Calu3 (cell line): Measurements from ENCODE around the gene FRMD3. TPM values are rescaled to one million over a fixed set of nuclear protein-coding genes. Genes with fewer than 3 reads are reported as not detected.

Source experiments
- BruUV-seq: library from RNA; stranded (reverse); fragments of 400-500 nt; replicated peaks from 2 replicates; lab custom pipeline; 2021; lab: Mats Ljungman, UMichigan
- CTCF ChIA-PET: fragments of 300-600 bp; sonication (Branson Sonifier 250); formaldehyde crosslinking; loops from one replicate; lab custom pipeline; 2022; ENCODE audit warnings: antibody characterized with exemption; lab: Charles Lee
- DNase-seq: peaks from one replicate; pipeline ENCODE4 v3.0.0; 2022
- H3K27ac Mint-ChIP-seq: one replicate; pipeline ENCODE4 v1.8.0; 2022; ENCODE audit warnings: mixed read lengths; ENCODE audit not compliant: unreplicated experiment
- H3K27me3 Mint-ChIP-seq: one replicate; pipeline ENCODE4 v1.8.0; 2022; ENCODE audit warnings: mixed read lengths; ENCODE audit not compliant: unreplicated experiment
- H3K36me3 Mint-ChIP-seq: one replicate; pipeline ENCODE4 v1.8.0; 2022; ENCODE audit warnings: mild to moderate bottlenecking, moderate library complexity, mixed read lengths; ENCODE audit not compliant: insufficient read depth, unreplicated experiment
- H3K4me1 Mint-ChIP-seq: one replicate; pipeline ENCODE4 v1.8.0; 2022; ENCODE audit warnings: mild to moderate bottlenecking, low read depth, mixed read lengths; ENCODE audit not compliant: unreplicated experiment
- H3K4me3 Mint-ChIP-seq: one replicate; pipeline ENCODE4 v1.8.0; 2022; ENCODE audit warnings: mild to moderate bottlenecking, low read depth, moderate library complexity, mixed read lengths; ENCODE audit not compliant: unreplicated experiment
- H3K9me3 Mint-ChIP-seq: one replicate; pipeline ENCODE4 v1.8.0; 2022; ENCODE audit warnings: low read depth, mixed read lengths; ENCODE audit not compliant: unreplicated experiment
- intact Hi-C: fragments of 100-400 bp; cut with micrococcal nuclease; formaldehyde crosslinking; loops from one replicate; pipeline ENCODE4 v1.10.0; 2022; ENCODE audit not compliant: unreplicated experiment
- total RNA-seq: library from RNA; stranded (reverse); gene quantifications from 2 replicates; pipeline ENCODE4 v1.2.3, GENCODE V29; 2022
- TF ChIP-seq, protein P1 (sequence below): fragments of 200-600 bp; IDR thresholded peaks from one replicate; pipeline ENCODE4 v1.8.0; 2022; ENCODE audit warnings: antibody characterized with exemption; ENCODE audit not compliant: unreplicated experiment

Gene FRMD3
- total RNA-seq, 1 experiment from 2014 or later: 0.38 TPM

DNA sequence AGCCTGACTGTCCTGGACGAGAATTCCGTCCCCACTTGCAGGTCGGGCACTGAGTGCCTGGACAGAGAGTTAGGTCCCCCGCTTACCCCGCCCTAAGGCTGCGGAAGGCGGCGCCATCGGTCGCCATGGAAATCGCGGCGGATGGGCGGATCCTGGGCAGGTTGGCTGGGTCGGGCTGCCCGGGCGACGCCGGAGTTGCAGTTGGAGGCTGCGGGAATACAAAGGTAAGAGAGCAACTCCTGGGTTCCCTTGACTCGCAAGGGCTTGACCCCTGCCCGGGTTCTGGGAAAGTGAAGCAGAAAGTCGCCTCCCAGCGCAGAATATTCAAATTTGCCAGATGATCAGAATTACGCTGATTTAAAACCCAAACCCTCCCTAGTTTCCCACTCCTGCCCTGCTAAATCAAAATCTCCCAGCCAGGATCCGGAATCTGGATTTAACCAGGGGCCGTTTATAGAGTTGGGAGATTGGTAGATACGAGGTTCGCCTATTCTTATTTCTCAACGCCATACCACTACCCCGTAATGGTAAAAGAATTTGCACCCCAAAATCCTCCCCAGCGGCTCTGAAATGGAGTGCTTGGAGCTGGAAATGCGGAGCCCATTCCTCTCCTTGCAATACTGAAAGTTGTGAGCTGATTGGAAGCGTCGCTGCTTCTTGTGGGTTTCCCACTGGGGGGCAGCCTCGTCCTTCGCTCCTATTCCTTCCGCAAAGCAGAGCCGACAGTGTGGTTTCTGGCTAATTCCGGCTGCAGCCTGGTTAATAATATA lies 318.9 kb downstream of the FRMD3 start:
- H3K9me3 Mint-ChIP-seq: peaks cover 5% of the 10 kb centered on the region
- CTCF ChIA-PET: interaction anchor here (0.6 to 2.4 kb wide), 8 partner anchors 62 to 430 kb away, joined by 3 to 40 read pairs (median 4); partner anchors contain the start of gene FRMD3
- H3K4me3 Mint-ChIP-seq: peak overlapping the region; percentile 88
- DNase-seq: peak; percentile 83
- no TSS peak for BruUV-seq
- intact Hi-C loops: loop anchor here (1.0 to 2.0 kb wide), 2 partner anchors 115 to 325 kb away; no protein-coding TSS in a partner anchor
- H3K4me1 Mint-ChIP-seq: peaks cover 9% of the 10 kb centered on the region
- peaks cover 18% of the 10 kb centered on the region for H3K36me3 Mint-ChIP-seq
- H3K27me3 Mint-ChIP-seq: no peaks in the 10 kb centered on the region
- TF ChIP-seq, protein P1, sequence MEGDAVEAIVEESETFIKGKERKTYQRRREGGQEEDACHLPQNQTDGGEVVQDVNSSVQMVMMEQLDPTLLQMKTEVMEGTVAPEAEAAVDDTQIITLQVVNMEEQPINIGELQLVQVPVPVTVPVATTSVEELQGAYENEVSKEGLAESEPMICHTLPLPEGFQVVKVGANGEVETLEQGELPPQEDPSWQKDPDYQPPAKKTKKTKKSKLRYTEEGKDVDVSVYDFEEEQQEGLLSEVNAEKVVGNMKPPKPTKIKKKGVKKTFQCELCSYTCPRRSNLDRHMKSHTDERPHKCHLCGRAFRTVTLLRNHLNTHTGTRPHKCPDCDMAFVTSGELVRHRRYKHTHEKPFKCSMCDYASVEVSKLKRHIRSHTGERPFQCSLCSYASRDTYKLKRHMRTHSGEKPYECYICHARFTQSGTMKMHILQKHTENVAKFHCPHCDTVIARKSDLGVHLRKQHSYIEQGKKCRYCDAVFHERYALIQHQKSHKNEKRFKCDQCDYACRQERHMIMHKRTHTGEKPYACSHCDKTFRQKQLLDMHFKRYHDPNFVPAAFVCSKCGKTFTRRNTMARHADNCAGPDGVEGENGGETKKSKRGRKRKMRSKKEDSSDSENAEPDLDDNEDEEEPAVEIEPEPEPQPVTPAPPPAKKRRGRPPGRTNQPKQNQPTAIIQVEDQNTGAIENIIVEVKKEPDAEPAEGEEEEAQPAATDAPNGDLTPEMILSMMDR: peak; percentile 25
- H3K27ac Mint-ChIP-seq: peak overlapping the region; percentile 82

DNA sequence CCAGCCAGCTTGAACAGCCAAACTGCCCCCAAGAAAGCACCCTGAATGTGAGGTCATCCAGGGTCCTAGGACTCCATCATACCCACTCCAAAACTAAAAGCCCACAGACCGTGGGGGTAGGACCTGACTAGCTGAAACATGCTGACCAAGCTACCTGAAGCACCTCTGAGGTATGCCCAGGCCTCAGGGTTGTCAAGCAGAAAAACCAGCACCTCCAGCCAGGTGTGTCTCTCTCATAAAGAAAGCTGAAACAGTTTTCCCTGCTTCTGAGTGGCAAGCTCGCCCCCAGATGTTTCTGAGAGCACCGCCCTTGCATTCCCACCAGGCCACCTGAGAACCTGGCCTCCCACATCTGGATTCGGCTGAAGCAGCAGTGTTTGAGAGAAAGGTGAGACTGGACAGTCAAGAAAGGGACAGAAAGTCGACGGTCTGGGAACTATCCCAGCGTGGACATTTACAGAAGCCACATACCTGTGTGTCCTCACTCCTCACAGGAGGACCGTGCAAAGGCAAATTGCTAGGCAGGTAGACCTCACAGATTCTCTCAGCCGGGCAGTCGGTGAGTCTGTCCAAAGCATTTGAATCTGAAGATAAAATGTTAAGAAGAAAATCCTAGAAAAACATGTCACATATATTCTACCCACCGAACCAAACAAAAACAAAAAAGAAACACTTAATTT lies 319.6 kb downstream of the FRMD3 start:
- Mint-ChIP-seq H3K27me3 (no peaks in the 10 kb centered on the region), H3K9me3 (peaks cover 5% of the 10 kb centered on the region), H3K36me3 (peaks cover 18% of the 10 kb centered on the region), H3K4me1 (peaks cover 9% of the 10 kb centered on the region), H3K27ac (no peak overlapping the region), H3K4me3 (peak overlapping the region; percentile 88)
- CTCF ChIA-PET: no interaction called here
- DNase-seq: no peak
- BruUV-seq: no TSS peak
- intact Hi-C loops: loop anchor here (1.0 to 2.0 kb wide), 2 partner anchors 116 to 326 kb away; no protein-coding TSS in a partner anchor
- TF ChIP-seq, protein P1: no peak

DNA sequence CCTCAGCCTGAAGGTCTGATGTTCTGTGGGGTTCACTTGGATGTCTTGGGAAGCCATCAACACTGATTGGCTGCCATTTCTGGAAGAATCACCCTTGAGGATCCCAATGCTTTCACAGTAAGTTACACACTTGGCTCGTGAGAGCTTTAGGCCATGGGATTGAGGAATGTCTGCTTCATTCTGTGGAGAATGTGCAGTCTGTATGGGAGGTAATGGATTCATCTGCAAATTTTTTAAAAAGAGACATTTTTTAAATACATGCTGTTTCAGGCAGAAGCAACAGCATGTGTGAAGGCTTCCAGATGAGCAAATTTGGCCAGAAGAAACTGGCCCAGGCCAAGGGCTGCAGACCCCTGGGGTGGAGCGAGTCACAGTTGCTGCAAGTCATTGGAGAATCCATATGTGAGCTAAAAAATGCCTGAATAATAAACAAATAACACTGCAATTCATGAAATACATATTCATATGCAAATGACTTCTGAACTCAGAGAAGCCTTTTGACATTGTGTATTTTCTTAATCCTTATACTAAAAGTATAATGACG lies 328.9 kb downstream of the FRMD3 start:
- no peaks in the 10 kb centered on the region for H3K27me3 Mint-ChIP-seq
- DNase-seq: no peak
- intact Hi-C loops: no loop called here
- BruUV-seq: no TSS peak
- H3K36me3 Mint-ChIP-seq: no peaks in the 10 kb centered on the region
- H3K4me3 Mint-ChIP-seq: no peak overlapping the region
- H3K4me1 Mint-ChIP-seq: peaks cover 6% of the 10 kb centered on the region
- no peak overlapping the region for H3K27ac Mint-ChIP-seq
- TF ChIP-seq, protein P1: no peak
- CTCF ChIA-PET: no interaction called here
- H3K9me3 Mint-ChIP-seq: no peaks in the 10 kb centered on the region

DNA sequence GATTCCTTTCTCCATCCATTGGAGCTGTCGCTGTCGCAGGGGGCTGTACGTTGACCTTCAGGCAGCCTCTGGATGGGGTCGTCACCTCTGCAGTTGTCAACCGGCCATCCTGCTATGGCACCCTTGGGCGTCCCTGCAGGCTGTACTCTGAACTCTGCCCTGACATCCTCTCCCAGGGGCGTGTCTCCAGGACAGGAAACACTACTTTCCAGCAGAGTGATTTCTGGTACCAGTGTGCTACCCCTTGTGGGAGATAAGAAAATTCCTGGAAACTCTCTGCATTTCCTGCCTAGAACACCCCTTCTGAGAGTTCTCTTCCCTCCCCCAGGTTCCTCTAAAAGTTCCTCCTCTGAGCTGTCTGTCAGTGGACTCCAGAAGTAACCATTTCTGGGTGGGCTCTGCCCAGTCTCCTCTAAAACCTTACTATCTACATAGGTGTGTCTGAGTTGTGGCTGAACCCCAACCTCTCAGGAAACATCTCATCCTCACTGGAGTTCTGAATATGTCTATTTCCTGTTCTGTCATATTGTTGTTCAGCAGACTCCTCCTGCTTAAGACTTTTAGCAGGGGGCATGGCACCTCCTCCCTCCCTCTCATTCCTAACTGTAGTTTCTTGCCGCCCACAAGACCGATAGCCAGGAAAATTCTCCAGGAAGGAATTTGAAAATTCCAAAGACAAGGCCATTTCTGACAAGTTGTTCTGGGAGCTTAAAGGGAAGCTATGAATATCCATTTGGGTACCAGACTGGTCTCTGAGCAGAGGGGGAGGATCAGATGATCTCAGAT lies 329.9 kb downstream of the FRMD3 start:
- TF ChIP-seq, protein P1: no peak
- H3K9me3 Mint-ChIP-seq: no peaks in the 10 kb centered on the region
- H3K27me3 Mint-ChIP-seq: no peaks in the 10 kb centered on the region
- DNase-seq: no peak
- no peak overlapping the region for H3K27ac Mint-ChIP-seq
- no peaks in the 10 kb centered on the region for H3K36me3 Mint-ChIP-seq
- intact Hi-C loops: no loop called here
- no peak overlapping the region for H3K4me3 Mint-ChIP-seq
- peaks cover 6% of the 10 kb centered on the region for H3K4me1 Mint-ChIP-seq
- BruUV-seq: no TSS peak
- CTCF ChIA-PET: no interaction called here
